ENCODE data around the gene SLC35D2. TPM values are rescaled to one million over a fixed set of nuclear protein-coding genes. Genes with fewer than 3 reads are reported as not detected.
A peak's percentile ranks its signal among the peaks of the same experiment; 100 is the strongest.
"Not testable (repeated sequence)": the region's sequence is repeated elsewhere in the genome, so short reads cannot be mapped to it uniquely, and the experiment has no call there.

SLC35D2 gene
- total RNA-seq, 6 donors from 2014 or later, result 24.5 to 36.7 (median 29.0) TPM

DNA sequence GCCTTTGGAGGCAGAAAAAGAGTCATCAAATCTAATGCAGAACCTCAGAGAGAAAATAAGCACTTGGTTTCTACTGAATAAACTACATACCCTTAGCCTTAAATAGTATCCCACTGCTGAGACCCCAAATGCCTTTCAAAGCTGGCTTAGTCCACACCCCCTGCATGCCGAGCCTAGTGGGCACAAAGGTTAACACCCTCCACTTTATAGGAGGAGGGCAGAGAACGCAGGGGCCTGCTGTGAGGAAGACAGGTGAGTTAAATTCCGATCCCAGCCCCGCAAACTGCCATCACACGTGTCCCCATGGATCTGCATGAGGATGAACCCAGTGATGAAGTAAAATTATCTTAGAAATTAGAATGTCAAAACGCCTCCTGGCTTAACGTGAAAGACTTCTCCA, 62.0 kb downstream of the SLC35D2 start:
- H3K4me3 ChIP-seq, result no peak overlapping the region
- TF ChIP-seq POLR2A (IDR thresholded peaks at IDR 0.05) (no peak), EP300 (IDR thresholded peaks at IDR 0.05) (no peak), POLR2AphosphoS5 (IDR thresholded peaks at IDR 0.05) (no peak)
- TF ChIP-seq, protein P1, sequence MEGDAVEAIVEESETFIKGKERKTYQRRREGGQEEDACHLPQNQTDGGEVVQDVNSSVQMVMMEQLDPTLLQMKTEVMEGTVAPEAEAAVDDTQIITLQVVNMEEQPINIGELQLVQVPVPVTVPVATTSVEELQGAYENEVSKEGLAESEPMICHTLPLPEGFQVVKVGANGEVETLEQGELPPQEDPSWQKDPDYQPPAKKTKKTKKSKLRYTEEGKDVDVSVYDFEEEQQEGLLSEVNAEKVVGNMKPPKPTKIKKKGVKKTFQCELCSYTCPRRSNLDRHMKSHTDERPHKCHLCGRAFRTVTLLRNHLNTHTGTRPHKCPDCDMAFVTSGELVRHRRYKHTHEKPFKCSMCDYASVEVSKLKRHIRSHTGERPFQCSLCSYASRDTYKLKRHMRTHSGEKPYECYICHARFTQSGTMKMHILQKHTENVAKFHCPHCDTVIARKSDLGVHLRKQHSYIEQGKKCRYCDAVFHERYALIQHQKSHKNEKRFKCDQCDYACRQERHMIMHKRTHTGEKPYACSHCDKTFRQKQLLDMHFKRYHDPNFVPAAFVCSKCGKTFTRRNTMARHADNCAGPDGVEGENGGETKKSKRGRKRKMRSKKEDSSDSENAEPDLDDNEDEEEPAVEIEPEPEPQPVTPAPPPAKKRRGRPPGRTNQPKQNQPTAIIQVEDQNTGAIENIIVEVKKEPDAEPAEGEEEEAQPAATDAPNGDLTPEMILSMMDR (IDR thresholded peaks at IDR 0.05), result no peak
- H3K27me3 ChIP-seq, result no peaks in the 10 kb centered on the region
- 74 to 81% methylated on average over 7 of the region's 7 CpGs for WGBS, 2 donors
- H3K4me1 ChIP-seq, result no peaks in the 10 kb centered on the region
- no peak for ATAC-seq (ENCODE audit: low FRiP score in 2 of 2)
- no peak for DNase-seq
- peaks cover 0 to 36% (median 14%) of the 10 kb centered on the region in 4 donors for H3K36me3 ChIP-seq
- H3K9me3 ChIP-seq, result no peaks in the 10 kb centered on the region
- H3K27ac ChIP-seq, result no peak overlapping the region

DNA sequence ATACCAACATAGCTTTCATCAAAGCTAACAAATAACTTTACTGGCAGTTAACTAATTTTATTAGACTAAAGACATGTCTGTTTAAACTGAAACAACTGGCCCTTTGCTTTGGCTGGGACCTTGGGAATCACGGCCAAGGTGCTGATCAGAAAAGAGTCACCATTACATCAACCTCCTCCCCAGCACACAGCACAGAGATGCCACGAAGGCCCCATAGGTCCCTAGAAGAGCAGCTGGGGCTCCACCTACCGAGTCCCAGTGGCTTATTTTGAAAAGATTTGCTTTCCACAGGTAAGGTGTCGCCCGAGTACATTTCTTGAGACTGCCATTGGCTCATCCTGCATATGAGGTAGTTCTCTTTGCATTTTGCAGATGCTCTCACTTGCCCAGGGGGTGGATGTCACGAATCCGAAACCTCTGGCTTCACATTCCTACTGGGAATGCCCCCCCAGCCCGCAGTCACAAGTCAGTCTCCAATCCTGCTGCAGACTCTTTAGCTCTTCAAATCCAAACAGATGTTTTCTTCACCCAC, 62.7 kb downstream of the SLC35D2 start:
- Histone ChIP-seq H3K9me3 (no peaks in the 10 kb centered on the region), H3K27me3 (no peaks in the 10 kb centered on the region), H3K4me1 (no peaks in the 10 kb centered on the region), H3K4me3 (no peak overlapping the region), H3K27ac (no peak overlapping the region), H3K36me3 (peaks cover 0 to 36% (median 14%) of the 10 kb centered on the region in 4 donors)
- DNase-seq, result no peak
- WGBS, 2 donors, result 74 to 84% methylated on average over 8 of the region's 8 CpGs
- ATAC-seq (ENCODE audit: low FRiP score in 2 of 2), result no peak
- no peak for TF ChIP-seq POLR2A (IDR thresholded peaks at IDR 0.05)
- TF ChIP-seq POLR2AphosphoS5 (IDR thresholded peaks at IDR 0.05), result no peak

DNA sequence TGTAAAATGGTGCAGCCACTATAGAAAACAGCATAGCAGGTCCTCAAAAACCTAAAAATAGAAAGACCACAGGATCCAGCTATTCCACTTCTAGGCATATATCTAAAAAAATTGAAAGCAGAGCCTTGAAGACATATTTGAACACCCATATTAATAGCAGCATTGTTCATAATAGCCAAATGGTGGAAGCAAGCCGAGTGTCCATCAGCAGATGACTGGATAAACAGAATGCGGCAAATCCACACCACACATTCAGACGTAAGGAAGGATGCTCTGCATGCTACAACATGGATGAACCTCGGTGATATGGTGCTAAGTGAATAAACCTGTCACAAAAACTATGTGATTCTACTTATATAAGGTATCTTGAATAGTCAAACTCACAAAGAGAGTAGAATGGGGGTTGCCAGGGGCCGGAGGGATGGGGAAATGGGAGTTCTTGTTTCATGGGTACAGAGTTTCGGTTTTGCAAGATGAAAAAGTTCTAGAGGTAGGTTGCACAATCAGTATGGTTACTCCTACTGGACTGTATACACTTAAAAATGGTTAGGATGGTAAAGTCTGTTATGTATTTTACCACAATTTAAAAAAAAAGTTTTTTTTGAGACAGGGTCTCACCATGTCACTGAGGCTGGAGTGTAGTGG, 64.5 kb downstream of the SLC35D2 start:
- ATAC-seq (ENCODE audit: low FRiP score in 2 of 2), result no peak
- no peak overlapping the region for H3K4me3 ChIP-seq
- peaks cover 0 to 2% (median 0%) of the 10 kb centered on the region in 4 donors for H3K9me3 ChIP-seq
- H3K36me3 ChIP-seq, result peaks cover 0 to 31% (median 14%) of the 10 kb centered on the region in 4 donors
- H3K4me1 ChIP-seq, result no peaks in the 10 kb centered on the region
- no peaks in the 10 kb centered on the region for H3K27me3 ChIP-seq
- no peak overlapping the region for H3K27ac ChIP-seq
- WGBS, 2 donors, result 64 to 66% methylated on average over 6 of the region's 6 CpGs
- no peak for TF ChIP-seq POLR2AphosphoS5 (IDR thresholded peaks at IDR 0.05)
- TF ChIP-seq, protein P1 (IDR thresholded peaks at IDR 0.05), result no peak
- TF ChIP-seq POLR2A (IDR thresholded peaks at IDR 0.05), result no peak
- no peak for DNase-seq

DNA sequence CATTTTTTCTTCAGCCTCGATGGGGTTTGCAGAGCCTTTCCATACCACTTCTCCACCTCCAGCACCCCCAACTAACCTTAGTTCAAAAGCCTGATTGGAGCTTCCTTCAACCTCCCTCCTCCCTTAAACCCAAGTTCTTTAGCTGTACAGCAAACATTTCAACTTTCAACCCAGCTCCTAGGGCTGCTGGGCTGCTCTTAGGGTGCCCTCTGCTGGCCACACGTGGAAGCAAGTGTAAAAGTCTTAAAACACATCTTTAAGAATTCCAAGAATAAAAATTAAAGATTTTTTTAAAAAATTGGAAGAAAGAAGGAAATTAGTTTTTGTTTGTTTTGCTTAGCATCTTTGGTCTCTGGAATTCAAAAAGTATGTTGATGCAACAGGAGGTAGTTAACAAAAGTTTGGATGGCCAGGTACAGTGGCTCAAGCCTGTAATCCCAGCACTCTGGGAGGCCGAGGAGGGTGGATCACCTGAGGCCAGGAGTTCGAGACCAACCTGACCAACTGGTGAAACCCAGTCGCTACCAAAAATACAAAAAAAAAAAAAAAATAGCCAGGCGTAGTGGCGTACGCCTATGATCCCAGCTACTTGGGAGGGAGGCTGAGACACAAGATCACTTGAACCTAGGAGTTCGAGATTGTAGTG, 66.1 kb downstream of the SLC35D2 start:
- peak; percentile 75 to 81 for ATAC-seq (ENCODE audit: low FRiP score in 2 of 2)
- Histone ChIP-seq H3K27me3 (no peaks in the 10 kb centered on the region), H3K36me3 (peaks cover 2 to 30% (median 10%) of the 10 kb centered on the region in 4 donors), H3K4me1 (no peaks in the 10 kb centered on the region), H3K9me3 (peaks cover 0 to 13% (median 0%) of the 10 kb centered on the region in 4 donors), H3K4me3 (no peak overlapping the region), H3K27ac (no peak overlapping the region)
- DNase-seq, result no peak
- no peak for TF ChIP-seq POLR2AphosphoS5 (IDR thresholded peaks at IDR 0.05)
- TF ChIP-seq, protein P1 (IDR thresholded peaks at IDR 0.05), result peak in 5 of 6 experiments; percentile 53 to 69 (median 66)
- 45 to 51% methylated on average over 9 of the region's 9 CpGs for WGBS, 2 donors

DNA sequence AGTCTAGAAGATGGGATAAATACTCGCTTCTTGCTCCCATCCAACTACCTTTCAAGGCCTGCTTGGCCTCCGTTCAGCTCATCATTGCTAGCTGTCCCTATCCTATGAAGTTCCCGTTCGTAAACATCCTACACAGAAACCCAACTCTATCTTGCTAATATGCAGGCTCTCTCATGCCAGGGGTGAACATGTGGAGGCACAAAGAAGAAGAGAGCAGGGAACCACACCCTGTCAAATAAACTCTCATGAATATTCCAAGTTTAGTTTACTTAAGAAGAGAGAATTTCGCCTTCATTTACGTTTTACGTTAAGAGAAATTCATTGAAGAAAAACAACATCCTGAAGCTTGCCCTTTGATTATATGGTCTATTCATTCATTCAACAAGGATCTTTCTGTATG, 73.7 kb downstream of the SLC35D2 start:
- no peak for DNase-seq
- WGBS, 2 donors, result 94 to 97% methylated on average over 7 of the region's 7 CpGs
- Histone ChIP-seq H3K4me1 (no peaks in the 10 kb centered on the region), H3K4me3 (no peak overlapping the region), H3K27ac (no peak overlapping the region), H3K27me3 (no peaks in the 10 kb centered on the region), H3K9me3 (peaks cover 0 to 13% (median 0%) of the 10 kb centered on the region in 4 donors), H3K36me3 (peaks cover 0 to 2% (median 0%) of the 10 kb centered on the region in 4 donors)
- no peak for TF ChIP-seq EP300 (IDR thresholded peaks at IDR 0.05)
- ATAC-seq (ENCODE audit: low FRiP score in 2 of 2), result no peak

DNA sequence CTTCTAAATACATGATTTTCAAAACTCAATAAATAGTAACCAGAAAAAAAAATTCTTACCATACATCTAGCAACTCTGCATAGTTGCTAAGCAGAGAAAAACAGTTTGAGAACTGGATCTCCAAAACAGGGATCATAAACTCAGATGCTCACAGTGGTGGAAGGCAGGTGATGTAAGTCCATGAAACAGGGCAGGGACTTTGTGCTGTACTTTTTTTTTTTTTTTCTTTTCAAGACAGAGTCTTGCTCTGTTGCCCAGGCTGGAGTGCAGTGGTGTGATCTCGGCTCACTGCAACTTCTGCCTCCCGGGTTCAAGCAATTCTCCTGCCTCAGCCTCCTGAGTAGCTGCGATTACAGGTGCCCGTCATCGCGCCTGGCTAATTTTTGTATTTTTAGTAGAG, 76.6 kb downstream of the SLC35D2 start:
- ATAC-seq (ENCODE audit: low FRiP score in 2 of 2); H3K9me3 ChIP-seq; H3K27ac ChIP-seq; DNase-seq; H3K27me3 ChIP-seq; H3K4me3 ChIP-seq; H3K4me1 ChIP-seq; H3K36me3 ChIP-seq: not testable (repeated sequence)
- 96 to 97% methylated on average over 6 of the region's 6 CpGs for WGBS, 2 donors
